Measurements from ENCODE around the gene AP3S1.
"Not testable (repeated sequence)": the region's sequence is repeated elsewhere in the genome, so short reads cannot be mapped to it uniquely, and the experiment has no call there.

AP3S1 gene

DNA sequence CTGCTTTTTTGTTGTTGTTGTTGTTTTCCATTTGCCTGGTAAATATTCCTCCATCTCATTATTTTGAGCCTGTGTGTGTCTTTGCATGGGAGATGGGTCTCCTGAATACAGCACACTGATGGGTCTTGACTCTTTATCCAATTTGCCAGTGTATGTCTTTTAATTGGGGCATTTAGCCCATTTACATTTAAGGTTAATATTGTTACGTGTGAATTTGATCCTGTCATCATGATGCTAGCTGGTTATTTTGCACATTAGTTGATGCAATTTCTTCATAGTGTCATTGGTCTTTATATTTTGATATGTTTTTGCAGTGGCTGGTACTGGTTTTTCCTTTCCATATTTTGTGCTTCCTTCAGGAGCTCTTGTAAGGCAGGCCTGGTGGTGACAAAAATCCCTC lies 16.8 kb upstream of the AP3S1 start:
- in situ Hi-C loops (cut with MboI; ENCODE audit: low sequenced_read_pairs): not testable (repeated sequence)

DNA sequence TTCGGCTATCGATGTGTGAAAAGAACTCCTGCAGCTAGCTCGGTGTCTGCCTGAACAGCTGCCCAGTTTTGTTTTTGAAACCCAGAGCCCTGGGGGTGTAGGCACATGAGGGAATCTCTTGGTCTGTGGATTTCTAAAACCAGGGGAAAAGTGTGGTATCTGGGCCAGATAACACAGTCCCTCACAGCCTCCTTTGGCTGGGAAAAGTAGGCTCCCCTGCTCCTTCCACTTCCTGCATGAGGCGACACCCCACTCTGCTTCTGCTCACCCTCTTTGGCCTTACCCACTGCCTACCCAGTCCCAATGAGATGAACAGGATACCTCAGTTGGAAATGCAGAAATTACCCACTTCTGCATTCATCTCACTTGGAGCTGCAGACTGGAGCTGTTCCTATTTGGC lies 15.8 kb upstream of the AP3S1 start:
- in situ Hi-C loops (cut with MboI; ENCODE audit: low sequenced_read_pairs): no loop called here

DNA sequence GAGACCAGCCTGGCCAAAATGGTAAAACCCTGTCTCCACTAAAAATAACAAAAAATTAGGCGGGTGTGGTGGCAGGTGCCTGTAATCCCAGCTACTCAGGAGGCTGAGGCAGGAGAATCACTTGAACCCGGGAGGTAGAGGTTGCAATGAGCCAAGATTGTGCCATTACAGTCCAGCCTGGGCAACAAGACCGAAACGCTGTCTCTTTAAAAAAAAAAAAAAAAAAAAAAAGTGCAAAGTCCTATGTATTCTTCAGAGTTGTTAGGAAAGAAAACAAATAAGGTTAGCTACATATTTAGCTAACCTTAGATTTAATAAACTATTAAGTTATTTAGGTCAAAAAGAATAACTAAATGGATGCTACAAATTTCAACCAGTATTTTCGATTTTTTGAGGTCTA lies 11.8 kb upstream of the AP3S1 start:
- in situ Hi-C loops (cut with MboI; ENCODE audit: low sequenced_read_pairs): no loop called here

DNA sequence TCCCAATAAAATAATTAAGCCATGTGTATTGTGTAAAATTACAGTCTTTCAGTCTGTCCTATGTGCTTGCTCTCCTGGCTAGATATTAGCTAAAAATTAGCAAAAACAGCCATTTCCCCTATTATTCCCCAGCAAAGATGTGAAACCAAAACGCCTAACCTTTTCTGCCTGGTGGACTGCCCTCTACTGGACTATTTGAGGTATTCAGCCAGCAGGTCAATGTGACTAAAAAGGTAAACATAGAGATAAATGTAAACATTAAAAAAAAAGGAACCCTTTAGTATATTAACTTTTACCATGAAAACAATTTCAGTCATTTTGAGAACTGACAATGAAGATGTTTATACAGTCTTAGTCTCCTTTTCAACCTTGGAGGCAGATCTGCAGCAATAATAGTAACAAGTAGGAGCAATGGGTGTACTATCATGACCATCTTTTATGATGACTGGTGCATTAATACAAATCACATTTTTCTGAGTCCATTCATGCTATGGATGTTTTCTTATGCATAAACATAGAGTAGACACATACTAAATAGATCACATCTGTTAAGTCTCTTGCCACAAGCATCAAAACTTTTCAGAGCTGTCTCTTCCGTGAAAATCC lies 10.5 kb upstream of the AP3S1 start:
- in situ Hi-C loops (cut with MboI; ENCODE audit: low sequenced_read_pairs): no loop called here

DNA sequence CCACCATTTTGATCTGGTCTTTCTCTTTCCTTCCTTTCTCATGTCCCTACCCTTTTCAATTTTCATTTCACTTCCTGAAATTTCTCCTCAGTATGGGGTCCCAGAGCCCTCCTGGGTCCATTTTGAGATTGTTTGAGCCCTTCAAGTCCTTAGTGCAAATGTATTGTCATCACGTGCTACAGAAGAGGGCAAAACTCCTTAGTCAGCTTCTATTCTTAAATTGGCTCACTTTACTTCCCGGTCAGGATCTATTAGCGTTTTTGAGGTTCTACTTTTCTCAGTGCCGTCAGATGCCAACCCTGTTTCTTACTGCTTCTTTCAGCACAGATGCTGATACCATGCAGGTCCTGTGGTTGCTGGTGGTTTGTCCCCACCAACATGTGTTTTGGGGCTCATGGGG lies 6.3 kb upstream of the AP3S1 start:
- in situ Hi-C loops (cut with MboI; ENCODE audit: low sequenced_read_pairs): no loop called here

DNA sequence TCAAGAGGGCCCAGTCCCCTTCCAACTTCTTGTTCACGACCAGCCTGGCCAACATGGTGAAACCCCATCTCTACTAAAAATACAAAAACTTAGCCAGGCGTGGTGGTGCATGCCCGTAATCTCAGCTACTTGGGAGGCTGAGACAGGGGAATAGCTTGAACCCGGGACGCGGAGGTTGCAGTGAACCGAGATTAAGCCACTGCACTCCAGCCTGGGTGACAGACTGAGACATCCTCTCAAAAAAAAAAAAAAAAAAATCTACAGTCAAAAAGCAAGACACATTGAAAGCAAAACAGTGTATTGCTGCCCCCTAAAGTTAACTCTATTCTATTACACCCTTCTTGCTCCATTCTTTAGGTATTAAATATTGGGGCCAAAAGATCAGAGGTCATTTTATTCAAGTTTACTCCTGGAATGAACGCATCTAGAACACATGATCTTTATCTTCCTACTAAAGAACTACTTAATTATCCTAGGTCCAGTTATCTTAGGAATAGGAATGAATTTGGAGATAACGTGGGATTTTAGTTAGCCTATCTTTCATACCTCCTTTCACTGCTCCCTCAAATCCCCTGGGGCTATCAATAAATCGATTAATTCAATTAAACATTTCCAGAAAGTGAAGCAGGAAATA lies 2.7 kb upstream of the AP3S1 start:
- in situ Hi-C loops (cut with MboI; ENCODE audit: low sequenced_read_pairs): no loop called here

DNA sequence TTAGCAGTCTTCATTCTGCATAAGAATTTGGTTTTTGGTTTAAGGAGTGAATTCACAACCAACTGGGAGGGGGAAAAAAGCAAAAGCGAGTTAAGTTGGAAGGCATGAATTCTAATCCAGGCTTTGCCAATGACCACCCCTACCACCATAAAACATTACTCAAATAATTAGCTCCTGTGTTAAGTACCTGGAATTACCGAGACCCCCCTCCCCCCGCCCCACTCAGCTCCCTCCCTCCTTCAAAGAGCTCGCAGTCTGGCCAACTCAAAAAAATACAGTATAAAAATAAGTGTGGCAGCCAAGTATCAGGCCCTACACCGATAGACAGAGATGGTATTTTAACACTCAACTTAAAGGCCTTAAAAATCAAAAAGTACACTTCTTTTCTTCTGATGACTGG lies 862 bp upstream of the AP3S1 start:
- in situ Hi-C loops (cut with MboI; ENCODE audit: low sequenced_read_pairs): no loop called here

DNA sequence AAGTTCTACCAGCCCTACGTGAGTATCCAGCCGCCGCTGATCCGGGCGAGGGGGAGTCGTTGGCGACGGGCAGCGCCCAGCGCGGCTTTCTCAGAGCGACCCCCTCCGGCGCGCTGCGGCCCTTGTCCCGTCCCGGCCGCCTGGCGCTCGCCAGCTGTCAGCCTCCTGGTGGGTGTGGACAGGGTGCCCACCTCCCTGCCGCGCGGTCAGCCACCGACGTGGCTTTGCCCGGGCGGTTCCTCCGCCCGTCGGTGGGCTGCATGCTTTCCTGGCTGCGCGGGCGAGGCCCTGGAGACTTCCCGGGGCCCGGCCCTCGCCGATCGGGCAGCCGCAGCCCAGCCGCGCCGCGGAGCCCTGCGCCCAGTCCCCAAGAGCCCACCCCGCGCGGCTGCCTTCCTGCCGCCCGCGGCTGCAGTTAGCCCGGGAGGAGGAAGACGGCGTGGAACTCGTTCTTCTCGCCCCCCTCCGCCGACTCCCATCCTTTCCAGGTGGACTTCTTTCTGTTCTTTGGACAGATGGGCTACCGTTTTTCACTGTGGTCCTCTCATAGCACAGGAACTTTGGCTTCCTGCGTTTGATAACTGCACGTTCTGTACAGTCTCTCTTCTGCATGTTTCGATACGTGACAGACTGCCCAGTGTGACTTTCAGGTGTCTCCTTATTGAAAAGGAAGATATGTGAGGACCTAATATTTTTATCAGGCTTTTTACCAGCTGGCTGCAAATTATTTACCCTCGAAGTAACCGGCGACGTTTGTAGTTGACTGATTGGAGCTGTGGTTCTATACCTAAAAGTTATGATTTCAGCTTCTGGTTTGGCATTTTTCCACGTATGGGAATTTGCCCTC lies 577 bp downstream of the AP3S1 start:
- in situ Hi-C loops (cut with MboI; ENCODE audit: low sequenced_read_pairs): no loop called here

DNA sequence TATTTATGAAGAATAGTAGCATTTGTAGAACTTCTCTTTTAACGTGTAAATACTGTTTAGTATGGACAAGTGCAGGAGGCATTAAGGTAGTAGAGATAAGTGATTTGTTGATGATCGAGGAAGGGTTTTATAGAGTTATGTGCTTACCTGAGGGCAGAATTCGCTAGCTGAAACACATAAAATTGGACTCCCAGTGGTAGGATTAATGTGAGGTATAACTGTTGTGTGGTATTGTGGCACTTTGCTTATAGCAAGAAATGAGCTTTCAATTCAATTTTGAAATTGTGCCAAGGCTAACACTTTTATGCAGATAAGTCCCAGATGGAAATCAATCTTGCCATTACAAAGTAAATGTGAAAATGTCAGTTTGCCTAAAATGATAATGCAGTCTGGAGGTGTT lies 1.2 kb downstream of the AP3S1 start:
- in situ Hi-C loops (cut with MboI; ENCODE audit: low sequenced_read_pairs): no loop called here

DNA sequence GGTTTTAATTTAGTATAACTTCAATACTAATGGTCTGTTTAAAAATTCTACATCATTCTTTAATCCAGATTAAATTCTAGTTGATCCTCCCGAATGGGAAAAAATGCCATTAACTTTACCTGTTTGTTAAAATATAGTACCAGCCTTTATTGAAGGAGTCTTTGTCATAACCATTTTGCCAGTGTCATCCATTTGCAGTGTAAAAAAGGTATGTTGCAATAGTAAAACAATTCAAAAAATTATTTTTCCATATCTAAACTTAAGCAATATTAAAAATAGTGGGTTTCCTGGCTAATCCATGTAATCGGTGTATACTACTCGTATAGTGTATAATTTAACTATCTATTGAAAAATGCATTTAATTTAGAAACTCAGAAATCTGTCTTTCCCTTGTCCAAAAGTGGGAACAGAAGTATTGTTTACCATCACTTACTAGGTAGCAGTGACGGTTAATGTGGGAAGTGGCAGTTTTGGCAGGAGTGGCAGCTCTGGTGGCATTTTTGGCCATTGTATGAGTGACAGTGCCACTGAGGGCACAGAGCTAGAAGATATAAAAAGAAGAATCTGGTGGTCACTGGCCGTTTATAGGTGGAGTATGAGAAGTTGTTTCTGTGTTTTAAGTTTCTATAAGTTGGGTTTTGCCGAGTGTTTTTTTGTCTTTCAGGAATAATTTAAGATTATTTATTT lies 1.9 kb downstream of the AP3S1 start:
- in situ Hi-C loops (cut with MboI; ENCODE audit: low sequenced_read_pairs): no loop called here

DNA sequence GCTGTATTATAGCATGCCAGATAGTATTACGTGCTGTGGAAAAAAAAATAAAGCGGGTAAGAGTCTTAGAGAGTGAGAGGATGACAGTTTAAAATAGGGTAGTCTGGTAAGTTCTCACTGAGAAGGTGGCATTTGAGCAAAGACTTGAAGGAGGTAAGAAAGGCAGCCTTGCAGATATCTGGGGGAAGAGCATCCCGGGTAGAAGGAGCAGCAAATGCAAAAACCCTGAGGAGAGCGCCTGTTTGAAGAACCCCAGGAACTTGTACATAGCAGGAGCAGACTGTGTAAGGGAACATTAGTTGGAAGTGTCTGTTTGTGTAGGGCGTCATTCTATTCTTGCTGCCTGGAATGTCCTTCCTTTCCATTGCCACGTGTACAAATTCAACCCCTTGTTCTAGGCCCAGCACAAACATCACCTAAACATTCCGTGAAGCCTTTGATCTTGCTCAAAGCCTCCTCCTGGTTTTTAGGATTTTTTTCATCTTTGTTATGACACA lies 2.6 kb downstream of the AP3S1 start:
- in situ Hi-C loops (cut with MboI; ENCODE audit: low sequenced_read_pairs): no loop called here

DNA sequence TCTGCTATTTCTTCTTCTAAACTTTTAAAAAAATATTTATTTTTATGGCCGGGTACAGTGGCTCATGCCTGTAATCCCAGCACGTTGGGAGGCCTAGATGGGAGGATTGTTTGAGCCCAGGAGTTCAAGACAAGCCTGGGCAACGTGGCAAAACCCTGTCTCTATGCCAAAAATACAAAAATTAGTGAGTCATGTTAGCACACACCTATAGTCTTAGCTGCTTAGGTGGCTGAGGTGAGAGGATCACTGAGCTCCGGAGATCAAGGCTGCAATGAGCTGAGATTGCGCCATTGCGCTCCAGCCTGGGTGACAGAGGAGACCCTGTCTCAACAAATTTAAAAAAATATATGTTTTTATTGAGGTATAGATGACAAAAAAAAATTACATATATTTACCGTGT lies 5.6 kb downstream of the AP3S1 start:
- in situ Hi-C loops (cut with MboI; ENCODE audit: low sequenced_read_pairs): no loop called here

DNA sequence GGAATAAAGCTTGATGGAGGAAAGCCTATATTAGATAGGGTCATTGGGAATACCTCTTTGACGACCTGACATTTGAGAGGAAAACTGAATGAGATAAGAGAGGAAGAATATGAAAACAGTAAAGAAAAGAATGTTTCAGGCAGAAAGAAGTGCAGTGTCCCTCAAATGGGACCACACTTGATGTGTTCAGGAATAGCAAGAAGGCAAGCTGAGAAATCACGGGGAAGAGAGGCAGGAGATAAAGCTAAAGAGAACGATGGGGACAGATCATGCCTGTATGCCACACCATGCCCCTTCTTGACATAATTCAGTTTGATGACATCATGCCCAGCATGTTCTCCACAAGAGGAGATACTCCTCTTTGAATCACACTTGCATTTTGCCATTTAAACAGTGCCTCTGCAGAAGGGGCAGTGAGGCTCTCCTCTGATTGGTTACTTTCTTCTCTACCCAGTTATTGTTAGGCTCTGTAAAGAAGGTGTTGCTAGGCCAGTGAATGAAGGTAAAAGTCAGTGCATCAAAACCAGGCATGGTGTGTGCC lies 7.6 kb downstream of the AP3S1 start:
- in situ Hi-C loops (cut with MboI; ENCODE audit: low sequenced_read_pairs): no loop called here

DNA sequence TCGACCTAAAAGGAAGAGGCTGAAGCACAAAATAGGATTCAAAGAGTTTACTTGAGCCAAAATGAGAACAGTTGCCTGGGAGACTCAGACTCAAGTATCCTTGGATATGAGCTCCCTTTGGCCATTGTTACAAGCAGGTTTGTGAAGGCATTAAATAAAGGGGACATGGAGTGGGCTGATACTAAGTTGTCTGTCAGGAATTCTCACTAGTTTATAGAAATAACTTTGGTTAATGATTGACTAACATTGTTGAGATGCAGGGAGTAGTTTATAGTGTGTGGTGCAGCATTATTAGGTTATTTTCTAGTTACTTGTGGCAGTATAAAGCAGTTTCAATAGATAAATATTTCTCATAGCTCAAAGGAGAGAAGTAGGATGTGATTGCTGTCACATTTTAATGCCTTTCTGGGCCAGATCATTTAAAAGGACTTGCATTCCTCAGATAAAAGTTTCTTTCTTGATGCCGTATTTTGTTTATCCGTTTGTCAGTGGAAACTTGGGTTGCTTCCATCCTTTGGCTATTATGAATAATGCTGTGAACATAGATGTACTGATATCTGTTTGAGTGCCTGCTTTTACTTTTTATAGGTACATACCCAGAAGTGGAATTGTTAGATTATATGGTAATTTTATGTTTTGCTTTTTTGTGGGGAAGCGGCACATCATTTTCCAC lies 9.1 kb downstream of the AP3S1 start:
- in situ Hi-C loops (cut with MboI; ENCODE audit: low sequenced_read_pairs): no loop called here

DNA sequence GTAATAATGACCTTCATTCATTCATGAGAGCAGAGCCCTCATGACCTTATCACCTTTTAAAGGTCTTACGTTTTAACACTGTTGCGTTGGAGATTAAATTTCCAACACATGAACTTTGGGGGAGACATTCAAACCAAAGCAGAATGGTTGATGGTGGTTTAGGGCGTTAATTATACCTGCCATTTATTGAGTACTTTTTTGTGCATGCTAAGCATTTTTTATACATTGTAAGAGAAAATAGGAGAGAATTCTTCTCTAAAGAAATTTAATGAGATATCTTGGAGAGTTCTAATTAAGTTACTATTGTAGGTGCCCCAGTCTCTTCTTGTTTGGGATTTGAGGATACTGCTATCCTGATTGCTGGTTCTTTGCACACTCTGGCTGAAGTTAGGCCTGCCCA lies 12.4 kb downstream of the AP3S1 start:
- in situ Hi-C loops (cut with MboI; ENCODE audit: low sequenced_read_pairs): no loop called here

DNA sequence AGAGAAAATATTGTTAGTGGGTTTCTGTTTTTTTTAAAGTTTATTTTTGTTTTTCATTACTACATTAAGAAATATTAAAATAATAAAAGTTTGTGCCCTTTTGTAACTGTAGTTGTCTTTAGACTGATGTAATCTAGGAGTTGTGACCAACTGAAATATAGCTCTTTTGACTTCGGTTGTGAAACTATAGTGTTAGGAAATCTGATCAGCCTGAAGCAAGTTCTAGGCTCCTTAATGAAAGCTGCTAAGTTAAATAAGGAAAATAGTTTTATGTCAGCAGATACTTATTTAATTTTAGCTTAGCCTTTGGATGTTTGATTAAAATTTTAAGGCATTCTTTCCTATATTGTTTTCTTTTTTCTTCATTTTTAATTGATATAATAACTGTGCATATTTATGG lies 14.2 kb downstream of the AP3S1 start:
- in situ Hi-C loops (cut with MboI; ENCODE audit: low sequenced_read_pairs): no loop called here

DNA sequence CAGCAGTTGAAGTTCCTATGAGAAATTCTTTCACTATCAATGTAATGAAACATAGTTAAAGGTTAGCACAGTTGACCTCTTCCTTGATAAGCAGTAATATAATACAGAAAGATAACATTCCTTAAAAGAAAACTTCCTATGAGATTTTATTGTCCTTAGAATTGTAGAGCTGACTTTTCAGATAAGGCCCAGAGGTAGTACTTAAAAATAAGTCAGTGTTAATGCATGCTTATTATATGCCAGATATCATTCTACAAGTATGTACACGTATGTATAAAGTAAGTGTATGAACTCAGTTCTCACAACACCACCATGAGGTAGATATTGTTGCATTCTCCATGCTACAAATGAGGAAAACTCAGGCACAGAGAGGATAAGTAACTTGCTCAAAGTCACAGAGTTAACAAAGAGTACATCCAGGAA lies 15.3 kb downstream of the AP3S1 start:
- in situ Hi-C loops (cut with MboI; ENCODE audit: low sequenced_read_pairs): no loop called here

DNA sequence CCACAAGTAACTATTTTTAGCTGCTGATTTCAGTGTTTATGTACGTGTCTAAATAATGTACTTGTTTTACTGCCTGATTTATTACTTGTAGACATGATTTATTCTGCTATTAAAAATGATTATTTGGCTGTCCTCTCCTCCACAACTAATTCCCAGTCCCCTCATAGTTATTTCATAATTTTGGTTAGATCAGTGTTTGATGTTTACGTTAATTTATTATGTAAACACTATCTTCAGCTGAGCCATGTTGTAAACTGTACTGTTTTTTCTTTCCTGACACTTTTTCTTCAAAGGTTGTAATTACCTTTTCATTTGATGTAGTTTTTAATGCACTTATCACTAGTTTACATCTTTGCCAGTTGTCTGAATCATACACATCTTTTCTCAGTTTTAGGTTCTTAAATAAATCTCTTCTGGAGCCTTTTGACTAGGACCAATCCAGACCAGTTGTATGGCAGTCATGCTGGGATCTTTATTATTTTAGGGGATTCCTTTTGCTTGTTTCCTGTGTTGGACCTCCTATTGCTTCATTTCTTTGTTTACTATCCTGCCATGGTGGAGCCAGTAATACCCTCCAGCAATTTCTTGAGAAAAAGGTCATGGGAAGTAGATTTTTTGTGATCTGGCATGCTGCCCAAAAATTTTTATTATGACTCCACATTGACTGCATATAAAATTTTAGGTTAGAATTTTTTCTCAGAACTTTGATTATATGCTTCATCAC lies 16.1 kb downstream of the AP3S1 start:
- in situ Hi-C loops (cut with MboI; ENCODE audit: low sequenced_read_pairs): no loop called here

DNA sequence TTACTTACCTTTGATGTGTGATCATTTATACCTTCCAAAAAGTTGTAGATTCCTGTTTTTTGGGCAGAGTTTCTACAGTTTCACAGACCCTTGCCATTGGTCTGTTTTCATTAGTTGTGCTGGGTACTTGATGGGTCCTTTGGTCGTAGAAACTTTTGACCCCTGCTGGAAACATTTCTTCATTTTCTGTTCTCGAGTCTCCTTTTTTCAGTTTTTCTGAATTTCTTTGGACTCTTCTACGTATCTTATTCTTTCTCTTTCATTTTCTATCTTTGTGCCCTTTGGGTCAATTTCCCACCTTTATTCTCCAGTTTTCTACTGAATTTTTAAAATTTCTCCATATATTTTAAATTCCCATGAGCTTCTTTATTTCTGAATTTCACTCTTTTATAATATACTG lies 16.7 kb downstream of the AP3S1 start:
- in situ Hi-C loops (cut with MboI; ENCODE audit: low sequenced_read_pairs): no loop called here

DNA sequence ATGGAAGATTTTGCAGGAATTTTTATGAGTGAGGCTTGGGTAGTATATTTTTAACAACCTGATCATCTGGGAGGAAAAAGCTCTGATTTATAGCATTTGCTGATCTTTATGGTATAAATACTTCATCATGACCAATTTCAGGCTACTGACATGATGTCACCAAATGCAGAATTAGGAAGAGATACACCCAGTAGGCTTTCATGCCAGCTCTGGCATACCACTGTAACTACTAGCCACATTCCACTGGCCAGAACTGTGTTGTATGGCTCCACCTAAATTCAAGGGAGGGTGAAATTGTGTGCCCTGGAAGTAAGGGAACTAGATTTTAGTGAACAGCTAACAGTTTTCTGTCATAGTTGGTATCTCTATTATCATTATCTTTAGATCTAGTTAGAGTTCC lies 17.6 kb downstream of the AP3S1 start:
- in situ Hi-C loops (cut with MboI; ENCODE audit: low sequenced_read_pairs): no loop called here

Measured in HL-60/S4 treated with retinoic acid at 250 ng/mL for 4 days and 3 days (cell line).